Activated gamma-delta T cell treated with anti-CD3 and anti-CD28 coated beads, Interleukin-2, amount 50 U/mL, for 16 hours (primary cell): Measurements from ENCODE around the gene MYL4.
"Not testable (repeated sequence)": the region's sequence is repeated elsewhere in the genome, so short reads cannot be mapped to it uniquely, and the experiment has no call there.

ENCODE experiments used
- DNase-seq: peaks from one replicate; pipeline ENCODE4 v3.0.0-alpha.2; 2020; ENCODE audit warnings: low read depth

MYL4 gene

DNA sequence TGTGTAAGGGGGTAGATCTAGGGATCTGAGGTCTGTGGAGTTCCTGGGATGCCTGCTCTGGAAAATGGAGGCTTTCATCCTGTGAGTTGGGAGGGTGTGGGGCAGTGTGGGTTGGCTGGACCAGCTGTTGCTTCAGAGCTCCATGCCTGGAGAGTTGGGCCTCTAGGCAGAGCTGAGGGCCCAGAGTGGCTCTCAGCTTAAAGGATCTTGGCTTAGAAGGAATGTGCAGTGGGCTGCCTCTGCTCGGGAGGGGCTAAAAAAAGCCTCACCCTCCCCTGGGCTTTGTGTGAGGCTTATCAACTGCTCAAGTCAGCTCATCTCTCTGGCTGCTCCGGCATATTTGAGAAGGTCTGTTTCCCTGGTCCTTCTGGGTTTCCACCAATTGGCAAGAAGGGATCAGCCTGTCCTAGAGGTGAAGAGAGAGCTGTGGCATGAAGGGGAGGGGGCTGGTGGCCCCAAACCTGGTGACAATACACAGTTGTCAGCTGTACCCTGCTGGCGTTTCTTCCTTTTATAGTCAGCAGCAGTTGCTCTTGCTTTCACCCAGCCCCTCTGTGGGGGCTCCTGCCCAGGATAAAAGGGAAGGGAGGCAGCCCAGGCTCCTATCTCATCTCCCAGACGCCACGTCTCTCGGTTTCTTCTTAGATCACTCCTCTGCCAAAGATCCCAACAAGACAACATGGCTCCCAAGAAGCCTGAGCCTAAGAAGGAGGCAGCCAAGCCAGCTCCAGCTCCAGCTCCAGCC lies at the start of gene MYL4:
TSS of gene MYL4 (plus strand) at position 605 of the 745 bp plus-strand sequence. CDS start at position 680, 75 bp downstream.
- no peak for DNase-seq

DNA sequence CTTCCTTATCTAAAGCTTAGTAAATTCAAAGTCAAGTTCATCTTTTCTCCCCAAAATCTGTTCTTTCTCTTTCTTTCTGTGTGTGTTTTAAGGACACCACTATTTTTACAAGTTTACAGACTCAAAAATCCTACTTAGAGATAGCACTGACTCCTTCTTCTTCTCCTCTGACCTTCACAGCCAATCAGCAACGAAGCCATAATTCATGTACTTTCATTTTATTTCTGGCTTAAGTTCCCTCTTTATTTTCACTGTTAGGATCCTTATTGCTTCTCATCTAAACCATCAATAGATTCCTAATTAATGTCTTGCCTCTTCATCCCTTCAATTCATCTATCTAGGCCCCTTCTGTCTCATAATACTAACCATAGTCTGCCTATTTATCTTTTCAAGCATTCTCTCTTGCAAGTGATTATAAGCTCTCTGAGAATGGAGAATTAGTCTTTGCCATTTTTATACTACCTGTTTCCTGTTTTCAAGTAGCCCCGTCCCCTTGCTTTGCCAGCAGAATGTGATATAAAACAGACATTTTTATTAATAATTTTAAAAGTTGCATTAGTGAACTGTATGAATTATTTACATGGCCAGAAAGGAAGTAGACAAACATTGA lies 47.0 kb upstream of the MYL4 start:
- DNase-seq: no peak

DNA sequence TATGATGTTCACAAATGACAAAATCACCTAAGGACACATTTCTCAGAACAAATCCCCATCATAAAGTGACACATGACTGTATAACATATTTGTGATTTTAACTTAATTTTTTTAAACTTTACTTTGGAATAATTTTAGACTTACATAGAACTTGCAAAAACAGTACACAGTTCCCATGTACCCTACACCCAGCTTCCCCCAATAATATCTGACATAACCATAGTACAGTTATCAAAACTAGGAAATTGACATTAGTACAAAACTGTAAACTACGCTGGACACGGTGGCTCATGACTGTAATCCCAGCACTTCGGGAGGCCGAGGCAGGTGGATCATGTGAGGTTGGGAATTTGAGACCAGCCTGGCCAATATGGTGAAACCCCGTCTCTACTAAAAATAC lies 44.9 kb upstream of the MYL4 start:
- no peak for DNase-seq

DNA sequence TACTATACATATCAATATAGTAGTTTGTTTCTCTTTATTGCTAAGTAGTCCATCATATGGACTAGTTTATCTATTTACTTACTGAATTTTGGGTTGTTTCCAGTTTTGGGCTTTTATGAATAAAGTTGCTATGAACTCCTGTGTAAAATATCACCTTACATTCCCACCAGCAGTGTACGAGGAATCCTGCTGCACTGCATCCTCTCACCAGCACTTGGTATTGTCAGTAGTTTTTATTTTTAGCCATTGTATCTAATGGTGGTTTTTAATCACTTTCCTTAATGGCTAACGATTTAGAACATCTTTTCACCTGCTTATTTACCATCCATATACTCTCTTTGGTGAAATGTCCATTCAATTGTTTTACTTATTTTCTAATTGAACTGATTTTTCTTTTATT lies 44.0 kb upstream of the MYL4 start:
- no peak for DNase-seq

DNA sequence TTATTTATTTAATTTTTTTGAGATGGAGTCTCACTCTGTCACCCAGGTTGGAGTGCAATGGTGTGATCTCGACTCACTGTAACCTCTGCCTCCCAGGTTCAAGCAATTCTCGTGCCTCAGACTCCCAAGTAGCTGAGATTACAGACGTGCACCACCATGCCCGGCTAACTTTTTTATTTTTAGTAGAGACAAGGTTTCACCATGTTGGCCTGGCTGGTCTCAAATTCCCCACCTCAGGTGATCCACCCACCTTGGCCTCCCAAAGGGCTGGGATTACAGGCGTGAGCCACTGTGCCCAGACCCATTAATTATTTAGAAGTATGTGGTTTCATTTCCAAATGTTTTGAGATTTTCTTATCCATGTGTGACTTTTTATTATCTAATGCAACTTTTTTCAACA lies 42.3 kb upstream of the MYL4 start:
- DNase-seq: not testable (repeated sequence)

DNA sequence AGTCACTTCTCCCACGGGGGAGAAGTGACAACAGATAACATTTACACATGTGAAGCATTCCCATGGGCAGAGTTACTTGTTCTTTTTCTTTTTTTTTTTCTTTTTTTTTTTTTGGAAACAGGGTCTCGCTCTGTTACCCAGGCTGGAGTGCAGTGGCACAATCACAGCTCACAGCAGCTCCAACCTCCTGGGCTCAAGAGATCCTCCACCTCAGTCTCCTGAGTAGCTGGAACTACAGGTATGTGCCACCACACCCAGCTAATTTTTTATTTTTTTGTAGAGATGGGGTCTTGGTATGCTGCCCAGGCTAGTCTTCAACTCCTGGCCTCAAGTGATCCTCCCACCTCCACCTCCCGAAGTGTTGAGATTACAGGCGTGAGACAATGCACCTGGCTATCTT lies 40.3 kb upstream of the MYL4 start:
- DNase-seq: not testable (repeated sequence)

DNA sequence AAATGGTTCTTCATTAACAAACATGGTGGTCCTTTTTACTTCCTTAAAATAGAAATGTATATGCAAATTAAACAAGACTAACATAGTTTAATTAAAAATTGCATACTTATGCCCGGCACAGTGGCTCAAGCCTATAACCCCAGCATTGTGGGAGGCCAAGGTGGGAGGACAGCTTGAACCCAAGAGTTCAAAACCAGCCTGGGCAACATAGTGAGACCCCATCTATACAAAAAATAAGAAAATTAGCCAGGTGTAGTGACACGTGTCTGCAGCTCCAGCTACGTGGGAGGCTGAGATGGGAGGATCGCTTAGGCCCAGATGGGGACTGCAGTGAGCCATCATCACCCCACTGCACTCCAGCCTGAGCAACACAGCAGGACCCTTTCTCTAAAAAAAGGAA lies 38.4 kb upstream of the MYL4 start:
- DNase-seq: no peak

DNA sequence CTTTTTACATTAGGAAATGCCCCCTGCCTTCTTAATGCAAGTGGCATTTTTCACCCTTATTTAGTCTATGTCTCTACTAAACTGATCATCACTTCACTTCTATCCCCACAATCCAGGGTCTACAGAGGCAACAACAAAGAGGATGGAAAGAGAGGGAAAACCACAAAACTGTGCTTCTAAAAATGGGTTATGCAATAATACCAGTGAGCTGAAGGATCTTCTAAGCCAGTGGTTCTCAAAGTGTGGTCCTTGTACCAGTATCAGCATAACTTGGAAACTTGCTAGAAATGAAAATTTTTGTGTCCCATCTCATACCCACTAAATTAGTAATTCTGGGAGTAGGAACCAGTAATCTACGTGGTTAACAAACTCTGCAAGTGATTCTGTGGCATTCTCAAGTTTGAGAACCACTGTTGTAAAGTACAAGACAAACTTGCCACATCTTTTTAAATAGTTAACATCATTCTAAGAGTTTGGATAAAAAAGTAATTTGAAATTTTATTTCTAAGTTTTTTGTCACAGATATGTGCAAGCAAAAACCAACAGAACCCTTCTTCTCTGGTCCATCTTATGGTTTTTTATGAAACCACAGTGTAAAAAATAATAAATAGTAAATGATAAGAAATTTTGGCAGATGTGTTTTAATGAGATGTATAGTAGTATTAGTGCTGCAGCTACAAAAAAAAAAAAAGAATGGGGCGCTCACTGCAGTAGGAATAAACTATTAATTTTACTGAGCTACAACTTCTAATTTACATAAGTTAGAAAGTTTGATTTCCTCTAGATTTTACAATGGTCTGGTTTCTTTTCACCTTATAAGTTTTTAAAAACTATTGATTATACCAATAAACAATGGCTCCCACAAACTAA lies 36.2 kb upstream of the MYL4 start:
- no peak for DNase-seq

DNA sequence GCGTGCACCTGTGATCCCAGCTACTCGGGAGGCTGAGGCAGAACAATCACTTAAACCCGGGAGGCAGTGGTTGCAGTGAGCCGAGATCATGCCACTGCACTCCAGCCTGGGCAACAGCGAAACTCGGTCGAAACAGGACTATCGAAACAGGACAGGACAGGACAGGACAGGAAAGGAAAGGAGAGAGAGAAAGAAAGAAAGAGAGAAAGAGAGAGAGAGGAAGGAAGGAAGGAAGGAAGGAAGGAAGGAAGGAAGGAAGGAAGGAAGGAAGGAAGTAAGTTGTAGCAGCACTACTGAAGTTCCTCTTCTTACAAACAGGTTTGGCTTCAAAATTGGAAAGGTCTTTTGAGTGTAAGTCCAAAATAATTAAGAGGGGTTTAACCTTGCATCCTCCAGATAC lies 34.3 kb upstream of the MYL4 start:
- DNase-seq: not testable (repeated sequence)

DNA sequence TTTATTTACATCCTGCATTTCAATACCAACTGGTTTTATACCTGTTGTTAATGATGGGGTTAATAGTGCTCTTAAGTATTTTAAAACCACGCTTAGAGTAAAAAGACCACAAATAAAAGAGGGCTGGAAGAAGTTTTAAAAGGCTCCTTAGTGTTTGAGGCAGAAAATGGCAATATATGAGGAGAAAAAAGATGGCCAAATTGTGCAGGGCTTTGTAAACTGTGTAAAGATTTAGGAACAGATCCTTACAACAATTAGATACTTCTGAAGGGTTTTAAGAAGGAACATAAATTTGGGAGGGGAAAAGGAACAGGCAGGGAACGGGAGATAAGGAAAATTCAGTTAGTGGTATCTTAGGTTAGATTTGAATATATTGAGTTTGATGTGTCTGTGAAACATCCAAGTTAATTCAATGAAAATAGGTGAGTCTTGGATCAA lies 32.7 kb upstream of the MYL4 start:
- DNase-seq: no peak

DNA sequence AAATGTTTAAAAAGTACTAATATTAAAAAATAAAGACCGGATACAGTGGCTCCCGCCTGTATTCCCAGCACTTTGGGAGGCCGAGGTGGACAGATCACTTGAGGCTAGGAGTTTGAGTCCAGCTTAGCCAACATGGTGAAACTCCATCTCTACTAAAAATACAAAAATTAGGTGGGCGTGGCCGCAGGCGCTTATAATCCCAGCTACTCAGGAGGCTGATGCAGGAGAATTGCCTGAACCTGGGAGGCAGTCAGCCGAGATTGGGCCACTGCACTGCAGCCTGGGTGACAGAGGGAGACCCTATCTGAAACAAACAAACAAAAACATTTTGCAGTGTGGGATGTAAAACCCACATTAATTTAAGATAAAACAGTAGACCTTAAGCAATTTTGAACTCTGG lies 31.9 kb upstream of the MYL4 start:
- DNase-seq: no peak

DNA sequence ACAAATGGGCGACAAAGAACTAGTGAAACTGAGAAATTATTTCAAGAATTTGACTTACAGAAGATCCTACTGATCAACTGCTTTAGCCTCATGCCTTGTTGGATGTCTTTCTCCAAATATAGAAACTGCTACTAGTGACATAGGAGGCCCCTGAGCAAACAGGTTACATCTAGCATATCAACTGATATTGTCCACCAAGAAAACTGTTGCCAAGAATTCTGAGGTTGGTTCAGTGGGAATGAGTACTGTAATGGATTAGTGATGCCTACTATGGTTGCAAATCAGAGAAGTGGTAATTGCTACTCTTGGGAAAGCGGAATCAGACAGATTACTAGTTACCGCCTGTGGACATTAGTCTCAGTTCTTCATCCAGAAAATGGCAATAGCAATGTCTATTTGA lies 30.0 kb upstream of the MYL4 start:
- no peak for DNase-seq

DNA sequence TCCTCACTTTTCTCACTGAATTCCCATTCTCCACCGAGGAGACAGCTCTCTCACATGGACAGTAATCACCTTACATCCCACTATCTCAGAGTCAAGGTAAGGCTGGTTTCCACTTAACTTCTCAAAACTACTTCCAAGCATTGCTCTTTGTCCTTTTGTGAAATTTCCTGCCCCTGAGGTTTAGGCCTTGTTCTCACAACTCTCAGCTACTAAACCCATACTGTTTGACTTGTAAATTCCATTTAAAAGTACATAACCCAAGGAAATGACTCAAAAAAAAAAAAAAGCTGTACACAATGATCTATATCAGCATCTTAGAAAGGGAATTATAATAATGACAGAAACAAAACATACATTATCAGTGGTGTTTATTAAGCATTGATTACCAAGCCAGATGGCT lies 28.8 kb upstream of the MYL4 start:
- DNase-seq: no peak

DNA sequence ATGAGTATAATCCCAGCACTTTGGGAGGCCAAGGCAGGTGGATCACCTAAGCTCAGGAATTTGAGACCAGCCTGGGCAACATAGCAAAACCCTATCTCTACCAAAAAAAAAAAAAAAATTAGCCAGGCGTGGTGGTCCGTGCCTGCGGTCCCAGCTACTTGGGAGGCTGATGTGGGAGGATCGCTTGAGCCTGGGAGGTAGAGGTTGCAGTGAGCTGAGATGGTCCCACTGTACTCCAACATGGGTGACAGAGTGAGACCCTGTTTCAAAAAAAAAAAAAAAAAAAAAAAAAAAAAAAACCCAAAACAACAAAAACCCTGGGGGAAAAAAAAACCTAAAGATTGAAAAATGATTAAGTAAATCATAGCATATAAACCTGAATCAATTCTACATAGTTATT lies 28.2 kb upstream of the MYL4 start:
- DNase-seq: not testable (repeated sequence)

DNA sequence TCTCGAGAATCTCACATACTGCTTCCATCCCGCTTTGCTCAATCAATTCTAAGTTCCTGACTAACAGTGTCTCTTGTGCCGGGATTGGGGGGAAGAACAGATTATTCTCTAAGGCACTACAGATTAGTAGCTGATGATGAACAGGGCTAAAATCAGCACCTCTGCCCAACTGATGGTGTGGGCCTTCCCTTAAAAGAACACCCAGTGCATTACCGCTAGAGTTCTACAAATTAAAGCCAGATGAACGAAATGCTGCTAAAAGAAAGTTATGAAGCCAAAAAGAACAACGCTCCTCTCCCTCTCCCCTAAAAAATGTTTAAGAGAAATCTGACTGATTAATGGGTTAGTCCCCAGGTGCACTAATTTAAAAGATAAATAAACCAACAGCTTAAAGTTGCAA lies 24.5 kb upstream of the MYL4 start:
- no peak for DNase-seq

DNA sequence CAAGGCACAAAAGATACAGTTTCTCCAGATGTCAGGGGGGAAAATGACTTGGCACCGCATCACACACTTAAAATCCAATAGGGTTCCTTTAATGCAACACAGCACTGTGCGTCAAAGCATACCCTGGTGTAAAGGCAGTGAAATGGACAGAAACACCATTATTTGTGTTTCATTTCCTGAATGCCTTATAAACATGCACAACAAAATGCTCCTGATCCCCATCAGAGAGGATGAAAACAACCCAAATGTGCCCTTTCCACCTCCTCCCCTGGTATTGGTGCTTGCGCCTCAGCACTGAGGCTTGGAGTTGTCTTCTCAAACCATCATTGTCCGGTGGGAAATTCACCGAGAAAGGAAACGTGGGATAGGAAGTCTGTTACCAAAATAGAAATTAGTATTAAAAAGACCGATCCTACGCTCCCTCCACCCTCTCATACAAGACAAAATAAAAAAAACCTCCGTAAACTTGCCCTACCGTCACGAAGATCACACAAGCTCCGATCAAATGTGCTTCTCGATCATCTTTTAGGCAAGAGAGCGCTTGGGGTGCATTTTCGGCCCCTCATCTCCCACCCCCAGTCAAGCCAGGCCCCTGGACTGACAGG lies 20.8 kb upstream of the MYL4 start:
- DNase-seq: no peak

DNA sequence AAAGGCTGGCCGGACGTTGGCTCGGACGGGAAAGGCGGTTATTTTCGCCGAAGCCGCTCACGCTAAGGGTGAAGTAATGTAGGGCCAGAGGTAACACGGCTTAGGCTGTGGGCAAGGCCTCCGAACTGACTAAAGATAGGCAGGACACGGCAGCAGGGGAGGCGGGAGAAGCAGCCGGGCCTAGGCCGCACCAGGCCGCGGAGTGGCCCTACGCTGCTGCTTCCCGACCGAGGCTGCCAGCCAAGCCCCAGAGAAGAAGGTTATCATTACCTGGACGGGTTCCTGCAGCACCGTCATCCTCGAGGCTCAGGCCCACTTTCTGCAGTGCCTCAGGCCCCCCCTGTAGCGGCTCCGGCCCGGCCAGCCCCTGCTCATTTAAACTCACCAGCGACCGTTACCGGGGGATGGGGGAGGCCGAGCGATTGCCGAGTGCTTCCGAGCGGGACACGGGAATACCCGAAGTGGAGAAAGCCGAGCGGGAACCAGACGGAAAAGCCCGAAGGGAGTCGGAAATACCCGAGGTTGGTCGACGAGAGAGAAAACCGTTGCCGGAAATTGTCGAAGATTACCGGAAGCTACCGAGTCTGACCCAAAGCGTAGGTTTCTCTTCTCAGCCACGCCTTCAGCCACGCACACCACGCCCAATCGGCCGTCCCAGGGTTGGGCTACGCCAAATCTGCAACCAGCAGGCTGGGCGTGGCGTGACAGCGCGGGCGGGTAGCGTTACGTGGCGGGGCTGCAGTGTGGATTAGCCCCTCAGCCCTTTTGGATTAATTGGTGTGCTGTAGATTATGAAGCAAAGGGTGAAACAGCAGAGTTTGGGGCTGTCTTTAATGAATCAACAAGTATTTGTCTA lies 20.0 kb upstream of the MYL4 start, which contains the start of gene CDC27:
TSS of gene CDC27 (minus strand) at position 420 of the 856 bp plus-strand sequence. CDS start at position 297, 123 bp downstream.
- peak; percentile 100 for DNase-seq

DNA sequence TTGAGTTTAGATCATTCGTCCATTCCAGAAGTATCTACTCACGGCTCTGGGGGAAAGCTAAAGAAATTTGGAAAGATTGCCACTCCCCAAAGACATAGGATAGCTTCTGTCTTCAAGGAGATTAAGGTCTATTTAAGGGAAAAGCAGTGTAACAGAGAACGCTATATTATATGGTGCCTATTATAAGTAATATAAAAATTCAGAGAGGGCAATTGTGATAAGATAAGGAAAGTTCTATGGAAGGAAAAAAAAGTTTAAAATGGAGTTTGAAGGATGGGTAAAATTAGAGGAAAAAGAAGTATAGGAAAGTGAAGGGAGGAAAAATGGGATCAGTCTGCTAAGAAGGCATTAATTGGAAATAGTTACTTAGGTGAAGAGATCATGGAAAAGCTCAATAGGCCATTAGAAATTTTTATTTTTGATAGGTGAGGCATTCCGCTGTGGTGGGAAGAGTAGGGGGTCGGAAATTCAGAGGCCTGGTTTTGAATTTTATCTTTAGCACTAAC lies 19.4 kb upstream of the MYL4 start:
- DNase-seq: no peak

DNA sequence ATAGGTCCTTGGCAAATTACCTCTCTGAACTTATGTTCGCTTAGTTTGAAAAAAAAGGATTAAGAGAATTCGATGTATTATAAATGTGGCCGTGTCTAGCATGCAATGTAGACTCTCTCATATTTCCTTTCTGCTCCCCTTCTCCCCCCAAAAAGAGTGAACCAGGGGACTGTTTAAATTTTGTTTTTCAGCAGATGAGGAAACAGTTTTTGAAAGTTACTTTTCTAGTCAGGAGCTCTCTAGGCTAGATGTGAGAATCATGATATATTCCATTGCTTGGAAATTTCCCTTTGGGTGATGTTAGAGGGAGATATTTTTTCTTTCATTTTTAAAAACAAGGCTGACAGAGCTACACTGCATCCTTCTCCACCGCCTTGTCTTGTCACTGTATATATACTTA lies 18.9 kb upstream of the MYL4 start:
- DNase-seq: no peak

DNA sequence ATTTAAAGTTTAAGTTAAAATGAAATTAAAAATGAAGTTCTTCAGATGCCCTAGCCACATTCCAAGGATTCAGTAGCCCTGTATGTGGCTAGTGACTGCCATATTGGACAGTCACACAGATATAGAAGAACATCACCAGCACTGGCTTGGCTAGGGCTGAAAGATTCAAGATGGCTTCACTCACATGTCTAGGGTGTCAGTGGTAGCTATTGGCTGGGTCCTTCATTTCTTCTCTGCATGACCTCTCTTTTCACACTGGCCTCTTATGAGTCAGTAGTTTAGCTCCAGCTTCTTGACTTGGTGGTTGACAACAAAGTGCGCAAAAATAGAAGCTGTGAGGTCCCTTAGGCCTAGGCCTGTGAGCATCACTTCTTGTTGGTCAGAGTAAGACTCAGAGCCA lies 18.4 kb upstream of the MYL4 start:
- DNase-seq: no peak

DNA sequence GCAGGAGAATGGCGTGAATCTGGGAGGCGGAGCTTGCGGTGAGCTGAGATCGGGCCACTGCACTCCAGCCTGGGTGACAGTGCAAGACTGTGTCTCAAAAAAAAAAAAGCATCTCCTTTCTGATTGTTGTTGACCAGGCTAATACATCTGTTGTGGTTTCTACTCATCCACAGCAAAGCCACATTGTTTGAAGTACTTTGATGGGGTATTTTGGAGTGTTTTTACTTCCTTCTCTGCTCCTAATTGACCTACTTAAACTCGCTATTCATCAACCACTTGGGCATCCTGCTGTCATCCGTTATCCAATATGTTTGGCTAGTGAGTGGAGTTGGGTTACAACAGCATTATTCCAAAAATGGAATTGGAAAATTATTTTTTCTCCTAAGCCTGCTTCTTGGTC lies 16.6 kb upstream of the MYL4 start:
- no peak for DNase-seq
